Osteocyte (in vitro differentiated cells): Measurements from ENCODE around the gene IGFN1. TPM values are rescaled to one million over a fixed set of nuclear protein-coding genes. Genes with fewer than 3 reads are reported as not detected.

ENCODE experiments used
- DNase-seq: peaks from one replicate; pipeline ENCODE4 v3.0.0; 2021; ENCODE audit warnings: mixed read lengths; ENCODE audit not compliant: unreplicated experiment; ENCODE audit errors: extremely low spot score
- H3K27ac Mint-ChIP-seq: one replicate; pipeline ENCODE4 v1.8.0; 2021; ENCODE audit warnings: mild to moderate bottlenecking, mixed read lengths; ENCODE audit not compliant: unreplicated experiment
- H3K27me3 Mint-ChIP-seq: one replicate; pipeline ENCODE4 v1.8.0; 2021; ENCODE audit warnings: mixed read lengths; ENCODE audit not compliant: unreplicated experiment
- H3K36me3 Mint-ChIP-seq: one replicate; pipeline ENCODE4 v1.8.0; 2021; ENCODE audit warnings: mixed read lengths; ENCODE audit not compliant: unreplicated experiment
- H3K4me1 Mint-ChIP-seq: one replicate; pipeline ENCODE4 v1.8.0; 2021; ENCODE audit warnings: mixed read lengths; ENCODE audit not compliant: unreplicated experiment
- H3K4me3 Mint-ChIP-seq: one replicate; pipeline ENCODE4 v1.8.0; 2021; ENCODE audit warnings: mild to moderate bottlenecking, moderate library complexity, mixed read lengths; ENCODE audit not compliant: unreplicated experiment
- H3K9me3 Mint-ChIP-seq: one replicate; pipeline ENCODE4 v1.8.0; 2021; ENCODE audit warnings: mixed read lengths; ENCODE audit not compliant: unreplicated experiment
- total RNA-seq: library from RNA; stranded (reverse); gene quantifications from 2 replicates; pipeline ENCODE4 v1.2.1, GENCODE V29; 2021
- TF ChIP-seq, protein P1 (sequence below): fragments of 200-600 bp; sonication (generic); IDR thresholded peaks from 2 replicates; pipeline ENCODE4 v1.5.0; 2021; ENCODE audit warnings: antibody characterized with exemption, mild to moderate bottlenecking, moderate library complexity

The IGFN1 gene
- total RNA-seq, 1 donor from 2014 or later = 3.8 TPM

DNA sequence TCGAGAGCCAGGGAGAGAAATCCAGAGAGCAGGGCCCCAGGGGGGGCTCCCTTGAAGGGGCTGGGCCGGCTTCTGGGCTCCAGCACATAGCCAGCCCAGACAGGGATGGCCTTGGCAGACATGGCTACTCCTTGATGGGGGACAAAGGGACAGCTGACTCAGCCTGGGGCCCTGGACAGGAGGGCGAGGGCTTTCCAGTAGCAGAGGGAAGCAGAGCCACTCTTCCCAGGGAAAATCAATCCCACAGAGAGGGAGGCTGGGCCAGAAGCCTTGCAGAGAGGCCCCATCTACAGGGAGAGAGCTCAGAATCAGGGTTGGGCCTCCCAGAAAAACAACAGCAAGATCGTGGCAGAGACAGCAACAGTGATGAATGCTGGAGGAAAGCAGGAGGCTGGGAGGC, 15.6 kb downstream of the IGFN1 start:
- no peak for DNase-seq
- TF ChIP-seq, protein P1, sequence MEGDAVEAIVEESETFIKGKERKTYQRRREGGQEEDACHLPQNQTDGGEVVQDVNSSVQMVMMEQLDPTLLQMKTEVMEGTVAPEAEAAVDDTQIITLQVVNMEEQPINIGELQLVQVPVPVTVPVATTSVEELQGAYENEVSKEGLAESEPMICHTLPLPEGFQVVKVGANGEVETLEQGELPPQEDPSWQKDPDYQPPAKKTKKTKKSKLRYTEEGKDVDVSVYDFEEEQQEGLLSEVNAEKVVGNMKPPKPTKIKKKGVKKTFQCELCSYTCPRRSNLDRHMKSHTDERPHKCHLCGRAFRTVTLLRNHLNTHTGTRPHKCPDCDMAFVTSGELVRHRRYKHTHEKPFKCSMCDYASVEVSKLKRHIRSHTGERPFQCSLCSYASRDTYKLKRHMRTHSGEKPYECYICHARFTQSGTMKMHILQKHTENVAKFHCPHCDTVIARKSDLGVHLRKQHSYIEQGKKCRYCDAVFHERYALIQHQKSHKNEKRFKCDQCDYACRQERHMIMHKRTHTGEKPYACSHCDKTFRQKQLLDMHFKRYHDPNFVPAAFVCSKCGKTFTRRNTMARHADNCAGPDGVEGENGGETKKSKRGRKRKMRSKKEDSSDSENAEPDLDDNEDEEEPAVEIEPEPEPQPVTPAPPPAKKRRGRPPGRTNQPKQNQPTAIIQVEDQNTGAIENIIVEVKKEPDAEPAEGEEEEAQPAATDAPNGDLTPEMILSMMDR = no peak
- H3K4me3 Mint-ChIP-seq = no peak overlapping the region
- no peaks in the 10 kb centered on the region for H3K36me3 Mint-ChIP-seq
- H3K4me1 Mint-ChIP-seq = no peaks in the 10 kb centered on the region
- H3K27me3 Mint-ChIP-seq = peaks cover 56% of the 10 kb centered on the region
- no peak overlapping the region for H3K27ac Mint-ChIP-seq
- H3K9me3 Mint-ChIP-seq = no peaks in the 10 kb centered on the region

DNA sequence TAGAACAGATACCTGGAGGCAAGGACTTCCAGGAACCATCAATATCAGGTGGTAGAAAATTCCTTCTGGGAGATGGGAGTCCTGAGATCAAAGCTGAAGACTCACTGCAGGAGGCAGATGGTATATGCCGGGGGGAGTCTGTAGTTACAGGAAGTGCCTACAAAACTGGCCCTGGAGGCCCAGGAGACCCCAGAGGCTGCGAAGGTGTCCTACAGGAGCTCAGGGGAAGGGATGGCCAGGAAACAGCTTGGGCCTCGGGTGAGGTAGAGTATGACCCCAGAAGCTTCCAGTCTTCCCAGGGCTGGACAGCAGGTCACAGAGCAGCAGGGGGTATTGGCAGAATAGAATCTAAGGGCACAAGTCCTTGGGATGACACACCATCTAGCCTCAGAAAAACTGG, 16.4 kb downstream of the IGFN1 start:
- no peak for DNase-seq
- peaks cover 57% of the 10 kb centered on the region for H3K27me3 Mint-ChIP-seq
- TF ChIP-seq, protein P1 = no peak
- no peaks in the 10 kb centered on the region for H3K4me1 Mint-ChIP-seq
- no peak overlapping the region for H3K4me3 Mint-ChIP-seq
- no peak overlapping the region for H3K27ac Mint-ChIP-seq
- no peaks in the 10 kb centered on the region for H3K36me3 Mint-ChIP-seq
- no peaks in the 10 kb centered on the region for H3K9me3 Mint-ChIP-seq

DNA sequence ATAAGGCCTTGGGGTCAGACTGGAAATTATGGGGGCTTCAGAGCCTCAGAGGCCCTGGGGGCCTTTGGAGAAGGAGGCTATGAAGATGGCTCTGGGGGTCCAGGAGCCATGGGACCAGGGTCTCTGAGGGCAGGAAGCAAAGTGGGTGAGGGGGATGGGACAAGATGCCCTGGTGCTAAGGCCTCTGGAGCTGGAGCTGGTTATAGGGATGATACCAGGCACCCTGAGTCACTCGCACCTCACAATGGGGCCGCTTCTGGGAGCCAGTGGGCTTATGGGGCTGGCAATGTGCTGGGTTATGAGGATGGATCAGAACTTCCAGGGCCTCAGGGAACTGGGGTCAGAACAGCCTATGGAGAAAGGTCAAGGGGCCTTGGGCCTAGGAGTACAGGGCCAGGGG, 17.6 kb downstream of the IGFN1 start:
- peaks cover 58% of the 10 kb centered on the region for H3K27me3 Mint-ChIP-seq
- no peaks in the 10 kb centered on the region for H3K36me3 Mint-ChIP-seq
- H3K4me1 Mint-ChIP-seq = no peaks in the 10 kb centered on the region

DNA sequence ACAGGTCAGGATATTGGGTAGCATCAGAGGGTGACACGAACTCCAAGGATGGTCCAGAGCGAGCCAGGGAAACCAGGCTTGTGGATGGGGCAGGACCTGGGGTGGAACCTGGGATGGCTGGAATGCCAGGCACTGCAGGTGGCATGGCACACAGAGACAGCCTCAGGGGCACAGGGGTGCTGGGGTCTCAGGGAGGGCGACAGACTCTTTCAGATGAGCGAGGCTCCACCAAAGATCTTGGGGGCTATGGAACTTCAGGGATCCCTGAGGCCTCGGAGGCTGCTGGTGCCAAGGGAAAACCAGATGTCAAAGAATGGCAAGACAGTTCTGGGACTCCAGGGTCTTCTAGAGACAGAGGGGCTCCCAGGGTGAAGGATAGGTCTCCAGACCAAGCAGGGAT, 21.4 kb downstream of the IGFN1 start:
- H3K9me3 Mint-ChIP-seq = no peaks in the 10 kb centered on the region
- H3K27ac Mint-ChIP-seq = no peak overlapping the region

More for the DNA sequence above, 17.6 kb downstream of the IGFN1 start:
- H3K9me3 Mint-ChIP-seq = no peaks in the 10 kb centered on the region
- DNase-seq = no peak
- TF ChIP-seq, protein P1 = no peak
- H3K4me3 Mint-ChIP-seq = no peak overlapping the region
- no peak overlapping the region for H3K27ac Mint-ChIP-seq

DNA sequence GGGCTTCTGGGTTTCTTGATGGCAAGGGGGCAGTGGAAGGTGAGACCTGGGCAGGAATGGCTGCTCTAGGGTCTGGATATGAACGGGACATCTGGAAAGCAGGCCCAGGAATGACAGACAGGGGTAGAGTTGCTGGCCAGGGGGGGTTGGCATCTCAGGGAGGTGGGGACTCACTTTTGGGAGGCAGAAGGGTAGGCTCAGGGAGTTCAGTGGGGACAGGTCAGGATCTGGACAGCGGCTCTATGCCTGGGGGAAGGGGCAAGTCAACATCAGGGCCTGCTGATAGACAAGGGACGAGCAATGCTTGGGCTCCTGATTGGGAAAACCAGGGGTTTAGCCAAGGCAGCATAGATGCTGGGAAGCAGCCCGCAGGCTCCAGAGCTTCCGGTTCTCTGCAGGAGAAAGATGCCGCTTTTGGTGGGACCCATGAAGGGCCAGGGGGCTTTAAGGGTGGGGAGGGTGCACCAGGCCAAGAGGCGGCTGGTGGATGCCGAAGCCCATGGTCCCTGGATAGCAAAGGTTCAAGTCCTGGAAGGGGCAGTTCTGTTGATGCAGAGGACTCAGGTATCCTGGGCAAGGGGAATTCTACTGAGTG, 21.9 kb downstream of the IGFN1 start:
- Mint-ChIP-seq H3K9me3 (no peaks in the 10 kb centered on the region), H3K4me3 (no peak overlapping the region), H3K27me3 (peaks cover 38% of the 10 kb centered on the region), H3K4me1 (no peaks in the 10 kb centered on the region), H3K27ac (no peak overlapping the region), H3K36me3 (no peaks in the 10 kb centered on the region)
- TF ChIP-seq, protein P1 = no peak
- DNase-seq = no peak

More for the DNA sequence above, 21.4 kb downstream of the IGFN1 start:
- no peaks in the 10 kb centered on the region for H3K36me3 Mint-ChIP-seq
- TF ChIP-seq, protein P1 = no peak
- no peak for DNase-seq
- H3K4me3 Mint-ChIP-seq = no peak overlapping the region
- peaks cover 35% of the 10 kb centered on the region for H3K27me3 Mint-ChIP-seq
- H3K4me1 Mint-ChIP-seq = no peaks in the 10 kb centered on the region
